WTC11 (cell line): ENCODE measurements around the gene GPI. TPM values are rescaled to one million over a fixed set of nuclear protein-coding genes. Genes with fewer than 3 reads are reported as not detected.
A peak's percentile ranks its signal among the peaks of the same experiment; 100 is the strongest.

Experiments used
- ELF4 ChIP-seq: sonication (generic); formaldehyde crosslinking; IDR thresholded peaks from 2 replicates; pipeline ENCODE4 v1.8.1; 2022; ENCODE audit warnings: low read depth, mild to moderate bottlenecking, moderate library complexity, missing genetic modification reagents
- ETV6 ChIP-seq: sonication (generic); formaldehyde crosslinking; IDR thresholded peaks from 2 replicates; pipeline ENCODE4 v1.8.1; 2022; ENCODE audit warnings: mild to moderate bottlenecking, missing genetic modification reagents
- JAZF1 ChIP-seq: fragments of 250-450 bp; sonication (Bioruptor Pico); IDR thresholded peaks from 2 replicates; pipeline ENCODE4 v1.9.0; 2021; ENCODE audit warnings: moderate library complexity, mild to moderate bottlenecking, inconsistent platforms
- NFATC4 ChIP-seq: fragments of 250-450 bp; sonication (Bioruptor Pico); IDR thresholded peaks from 2 replicates; pipeline ENCODE4 v1.9.0; 2021; ENCODE audit warnings: mild to moderate bottlenecking
- NFYB ChIP-seq: sonication (generic); formaldehyde crosslinking; conservative IDR thresholded peaks from 2 replicates; pipeline ENCODE4 v1.8.0; 2022; ENCODE audit warnings: low read depth, missing genetic modification reagents
- NR2C2 ChIP-seq: sonication (generic); formaldehyde crosslinking; IDR thresholded peaks from 2 replicates; pipeline ENCODE4 v1.8.0; 2022; ENCODE audit warnings: mild to moderate bottlenecking, missing genetic modification reagents
- RELA ChIP-seq: sonication (generic); formaldehyde crosslinking; IDR thresholded peaks from 2 replicates; pipeline ENCODE4 v1.8.1; 2022; ENCODE audit warnings: missing genetic modification reagents, mild to moderate bottlenecking, borderline replicate concordance
- ZNF121 ChIP-seq: sonication (generic); formaldehyde crosslinking; IDR thresholded peaks from 2 replicates; pipeline ENCODE4 v1.8.0; 2023; ENCODE audit warnings: missing genetic modification reagents
- ZNF232 ChIP-seq: sonication (generic); formaldehyde crosslinking; IDR thresholded peaks from 2 replicates; pipeline ENCODE4 v1.8.0; 2022; ENCODE audit warnings: mild to moderate bottlenecking, missing genetic modification reagents
- total RNA-seq: library from RNA; stranded (reverse); gene quantifications from 3 replicates; pipeline ENCODE4 v1.2.3, GENCODE V29; 2021
- TF ChIP-seq, protein P1 (sequence below): sonication (generic); formaldehyde crosslinking; IDR thresholded peaks from 2 replicates; pipeline ENCODE4 v1.8.0; 2023; ENCODE audit warnings: missing genetic modification reagents, mild to moderate bottlenecking, borderline replicate concordance
- TF ChIP-seq, protein P2 (sequence below): sonication (generic); formaldehyde crosslinking; IDR thresholded peaks from 2 replicates; pipeline ENCODE4 v1.8.0; 2022; ENCODE audit warnings: mild to moderate bottlenecking, missing genetic modification reagents
- TF ChIP-seq, protein P3 (sequence below): sonication (generic); formaldehyde crosslinking; IDR thresholded peaks from 2 replicates; pipeline ENCODE4 v1.8.0; 2022; ENCODE audit warnings: missing genetic modification reagents
- TF ChIP-seq, protein P4 (sequence below): fragments of 250-450 bp; sonication (Bioruptor Pico); IDR thresholded peaks from 2 replicates; pipeline ENCODE4 v1.9.0; 2021; ENCODE audit warnings: mild to moderate bottlenecking
- TF ChIP-seq, protein P5 (sequence below): sonication (generic); formaldehyde crosslinking; IDR thresholded peaks from 2 replicates; pipeline ENCODE4 v1.8.1; 2022; ENCODE audit warnings: low read depth, missing genetic modification reagents, borderline replicate concordance
- TF ChIP-seq, protein P6 (sequence below): sonication (generic); formaldehyde crosslinking; IDR thresholded peaks from 2 replicates; pipeline ENCODE4 v1.8.1; 2022; ENCODE audit warnings: low read depth, mild to moderate bottlenecking, moderate library complexity, missing genetic modification reagents, borderline replicate concordance
- TF ChIP-seq, protein P7 (sequence below): sonication (generic); formaldehyde crosslinking; IDR thresholded peaks from 2 replicates; pipeline ENCODE4 v1.8.0; 2023; ENCODE audit warnings: mild to moderate bottlenecking, missing genetic modification reagents

Gene GPI
- total RNA-seq, 1 experiment from 2014 or later = 389 TPM

DNA sequence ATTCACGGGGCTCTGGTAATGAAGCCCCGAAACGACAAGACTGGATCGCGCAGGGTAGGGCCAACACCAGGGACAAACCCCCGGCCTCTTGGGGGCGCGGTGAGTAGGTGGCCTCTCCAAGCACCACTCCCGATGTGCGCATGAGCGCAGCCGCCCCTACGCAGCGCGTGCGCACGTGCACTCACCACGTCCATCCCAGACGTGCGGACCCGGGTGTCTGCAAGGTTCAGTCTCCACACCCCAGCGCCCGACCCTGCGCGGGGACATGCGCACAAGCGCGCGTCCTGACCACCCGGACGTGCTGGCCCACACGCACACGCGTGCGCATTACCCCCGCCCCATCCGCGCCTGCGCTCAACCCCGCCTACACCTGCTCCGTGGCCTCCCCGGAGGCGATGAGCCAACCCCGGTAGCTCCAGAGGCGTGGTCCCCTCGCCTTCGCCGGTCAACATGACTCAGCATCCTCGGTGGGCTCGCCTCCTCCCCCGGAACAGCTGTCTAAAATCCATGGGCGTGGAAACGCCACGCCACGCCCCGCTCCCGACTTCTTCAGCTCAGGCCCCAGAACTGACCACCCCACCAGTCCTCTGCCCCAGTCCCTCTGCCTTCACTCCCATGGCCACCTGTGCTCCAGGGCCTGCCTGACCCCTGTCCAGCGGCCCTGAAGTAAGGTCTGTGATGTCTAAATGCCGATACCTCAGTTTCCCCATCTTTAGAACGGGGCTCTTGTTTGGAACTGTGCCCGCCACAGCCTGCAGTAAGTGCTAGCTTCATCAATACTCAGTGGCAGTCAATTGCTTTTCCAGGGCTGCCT, 5.6 kb upstream of the GPI start (continued):
- TF ChIP-seq, protein P1, sequence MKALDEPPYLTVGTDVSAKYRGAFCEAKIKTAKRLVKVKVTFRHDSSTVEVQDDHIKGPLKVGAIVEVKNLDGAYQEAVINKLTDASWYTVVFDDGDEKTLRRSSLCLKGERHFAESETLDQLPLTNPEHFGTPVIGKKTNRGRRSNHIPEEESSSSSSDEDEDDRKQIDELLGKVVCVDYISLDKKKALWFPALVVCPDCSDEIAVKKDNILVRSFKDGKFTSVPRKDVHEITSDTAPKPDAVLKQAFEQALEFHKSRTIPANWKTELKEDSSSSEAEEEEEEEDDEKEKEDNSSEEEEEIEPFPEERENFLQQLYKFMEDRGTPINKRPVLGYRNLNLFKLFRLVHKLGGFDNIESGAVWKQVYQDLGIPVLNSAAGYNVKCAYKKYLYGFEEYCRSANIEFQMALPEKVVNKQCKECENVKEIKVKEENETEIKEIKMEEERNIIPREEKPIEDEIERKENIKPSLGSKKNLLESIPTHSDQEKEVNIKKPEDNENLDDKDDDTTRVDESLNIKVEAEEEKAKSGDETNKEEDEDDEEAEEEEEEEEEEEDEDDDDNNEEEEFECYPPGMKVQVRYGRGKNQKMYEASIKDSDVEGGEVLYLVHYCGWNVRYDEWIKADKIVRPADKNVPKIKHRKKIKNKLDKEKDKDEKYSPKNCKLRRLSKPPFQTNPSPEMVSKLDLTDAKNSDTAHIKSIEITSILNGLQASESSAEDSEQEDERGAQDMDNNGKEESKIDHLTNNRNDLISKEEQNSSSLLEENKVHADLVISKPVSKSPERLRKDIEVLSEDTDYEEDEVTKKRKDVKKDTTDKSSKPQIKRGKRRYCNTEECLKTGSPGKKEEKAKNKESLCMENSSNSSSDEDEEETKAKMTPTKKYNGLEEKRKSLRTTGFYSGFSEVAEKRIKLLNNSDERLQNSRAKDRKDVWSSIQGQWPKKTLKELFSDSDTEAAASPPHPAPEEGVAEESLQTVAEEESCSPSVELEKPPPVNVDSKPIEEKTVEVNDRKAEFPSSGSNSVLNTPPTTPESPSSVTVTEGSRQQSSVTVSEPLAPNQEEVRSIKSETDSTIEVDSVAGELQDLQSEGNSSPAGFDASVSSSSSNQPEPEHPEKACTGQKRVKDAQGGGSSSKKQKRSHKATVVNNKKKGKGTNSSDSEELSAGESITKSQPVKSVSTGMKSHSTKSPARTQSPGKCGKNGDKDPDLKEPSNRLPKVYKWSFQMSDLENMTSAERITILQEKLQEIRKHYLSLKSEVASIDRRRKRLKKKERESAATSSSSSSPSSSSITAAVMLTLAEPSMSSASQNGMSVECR (CRISPR knock-in tag) = peak; percentile 83; the same call in 1 of the 2 replicates
- TF ChIP-seq, protein P2, sequence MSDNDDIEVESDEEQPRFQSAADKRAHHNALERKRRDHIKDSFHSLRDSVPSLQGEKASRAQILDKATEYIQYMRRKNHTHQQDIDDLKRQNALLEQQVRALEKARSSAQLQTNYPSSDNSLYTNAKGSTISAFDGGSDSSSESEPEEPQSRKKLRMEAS (CRISPR knock-in tag) = peak; percentile 97
- TF ChIP-seq NFYB (CRISPR knock-in tag) = no peak
- TF ChIP-seq, protein P3, sequence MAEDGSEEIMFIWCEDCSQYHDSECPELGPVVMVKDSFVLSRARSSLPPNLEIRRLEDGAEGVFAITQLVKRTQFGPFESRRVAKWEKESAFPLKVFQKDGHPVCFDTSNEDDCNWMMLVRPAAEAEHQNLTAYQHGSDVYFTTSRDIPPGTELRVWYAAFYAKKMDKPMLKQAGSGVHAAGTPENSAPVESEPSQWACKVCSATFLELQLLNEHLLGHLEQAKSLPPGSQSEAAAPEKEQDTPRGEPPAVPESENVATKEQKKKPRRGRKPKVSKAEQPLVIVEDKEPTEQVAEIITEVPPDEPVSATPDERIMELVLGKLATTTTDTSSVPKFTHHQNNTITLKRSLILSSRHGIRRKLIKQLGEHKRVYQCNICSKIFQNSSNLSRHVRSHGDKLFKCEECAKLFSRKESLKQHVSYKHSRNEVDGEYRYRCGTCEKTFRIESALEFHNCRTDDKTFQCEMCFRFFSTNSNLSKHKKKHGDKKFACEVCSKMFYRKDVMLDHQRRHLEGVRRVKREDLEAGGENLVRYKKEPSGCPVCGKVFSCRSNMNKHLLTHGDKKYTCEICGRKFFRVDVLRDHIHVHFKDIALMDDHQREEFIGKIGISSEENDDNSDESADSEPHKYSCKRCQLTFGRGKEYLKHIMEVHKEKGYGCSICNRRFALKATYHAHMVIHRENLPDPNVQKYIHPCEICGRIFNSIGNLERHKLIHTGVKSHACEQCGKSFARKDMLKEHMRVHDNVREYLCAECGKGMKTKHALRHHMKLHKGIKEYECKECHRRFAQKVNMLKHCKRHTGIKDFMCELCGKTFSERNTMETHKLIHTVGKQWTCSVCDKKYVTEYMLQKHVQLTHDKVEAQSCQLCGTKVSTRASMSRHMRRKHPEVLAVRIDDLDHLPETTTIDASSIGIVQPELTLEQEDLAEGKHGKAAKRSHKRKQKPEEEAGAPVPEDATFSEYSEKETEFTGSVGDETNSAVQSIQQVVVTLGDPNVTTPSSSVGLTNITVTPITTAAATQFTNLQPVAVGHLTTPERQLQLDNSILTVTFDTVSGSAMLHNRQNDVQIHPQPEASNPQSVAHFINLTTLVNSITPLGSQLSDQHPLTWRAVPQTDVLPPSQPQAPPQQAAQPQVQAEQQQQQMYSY (CRISPR knock-in tag) = peak; percentile 20; the same call in 1 of the 2 replicates
- TF ChIP-seq, protein P4, sequence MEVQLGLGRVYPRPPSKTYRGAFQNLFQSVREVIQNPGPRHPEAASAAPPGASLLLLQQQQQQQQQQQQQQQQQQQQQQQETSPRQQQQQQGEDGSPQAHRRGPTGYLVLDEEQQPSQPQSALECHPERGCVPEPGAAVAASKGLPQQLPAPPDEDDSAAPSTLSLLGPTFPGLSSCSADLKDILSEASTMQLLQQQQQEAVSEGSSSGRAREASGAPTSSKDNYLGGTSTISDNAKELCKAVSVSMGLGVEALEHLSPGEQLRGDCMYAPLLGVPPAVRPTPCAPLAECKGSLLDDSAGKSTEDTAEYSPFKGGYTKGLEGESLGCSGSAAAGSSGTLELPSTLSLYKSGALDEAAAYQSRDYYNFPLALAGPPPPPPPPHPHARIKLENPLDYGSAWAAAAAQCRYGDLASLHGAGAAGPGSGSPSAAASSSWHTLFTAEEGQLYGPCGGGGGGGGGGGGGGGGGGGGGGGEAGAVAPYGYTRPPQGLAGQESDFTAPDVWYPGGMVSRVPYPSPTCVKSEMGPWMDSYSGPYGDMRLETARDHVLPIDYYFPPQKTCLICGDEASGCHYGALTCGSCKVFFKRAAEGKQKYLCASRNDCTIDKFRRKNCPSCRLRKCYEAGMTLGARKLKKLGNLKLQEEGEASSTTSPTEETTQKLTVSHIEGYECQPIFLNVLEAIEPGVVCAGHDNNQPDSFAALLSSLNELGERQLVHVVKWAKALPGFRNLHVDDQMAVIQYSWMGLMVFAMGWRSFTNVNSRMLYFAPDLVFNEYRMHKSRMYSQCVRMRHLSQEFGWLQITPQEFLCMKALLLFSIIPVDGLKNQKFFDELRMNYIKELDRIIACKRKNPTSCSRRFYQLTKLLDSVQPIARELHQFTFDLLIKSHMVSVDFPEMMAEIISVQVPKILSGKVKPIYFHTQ (CRISPR knock-in tag) = no peak
- TF ChIP-seq, protein P5, sequence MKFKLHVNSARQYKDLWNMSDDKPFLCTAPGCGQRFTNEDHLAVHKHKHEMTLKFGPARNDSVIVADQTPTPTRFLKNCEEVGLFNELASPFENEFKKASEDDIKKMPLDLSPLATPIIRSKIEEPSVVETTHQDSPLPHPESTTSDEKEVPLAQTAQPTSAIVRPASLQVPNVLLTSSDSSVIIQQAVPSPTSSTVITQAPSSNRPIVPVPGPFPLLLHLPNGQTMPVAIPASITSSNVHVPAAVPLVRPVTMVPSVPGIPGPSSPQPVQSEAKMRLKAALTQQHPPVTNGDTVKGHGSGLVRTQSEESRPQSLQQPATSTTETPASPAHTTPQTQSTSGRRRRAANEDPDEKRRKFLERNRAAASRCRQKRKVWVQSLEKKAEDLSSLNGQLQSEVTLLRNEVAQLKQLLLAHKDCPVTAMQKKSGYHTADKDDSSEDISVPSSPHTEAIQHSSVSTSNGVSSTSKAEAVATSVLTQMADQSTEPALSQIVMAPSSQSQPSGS (CRISPR knock-in tag) = no peak
- no peak for TF ChIP-seq RELA (CRISPR knock-in tag)
- TF ChIP-seq ELF4 (CRISPR knock-in tag) = no peak
- peak; percentile 95 for TF ChIP-seq ZNF232
- TF ChIP-seq ZNF121 (CRISPR knock-in tag) = peak; percentile 43; the same call in 1 of the 2 replicates
- no peak for TF ChIP-seq NR2C2 (CRISPR knock-in tag)
- no peak for TF ChIP-seq JAZF1 (CRISPR knock-in tag)
- TF ChIP-seq, protein P6, sequence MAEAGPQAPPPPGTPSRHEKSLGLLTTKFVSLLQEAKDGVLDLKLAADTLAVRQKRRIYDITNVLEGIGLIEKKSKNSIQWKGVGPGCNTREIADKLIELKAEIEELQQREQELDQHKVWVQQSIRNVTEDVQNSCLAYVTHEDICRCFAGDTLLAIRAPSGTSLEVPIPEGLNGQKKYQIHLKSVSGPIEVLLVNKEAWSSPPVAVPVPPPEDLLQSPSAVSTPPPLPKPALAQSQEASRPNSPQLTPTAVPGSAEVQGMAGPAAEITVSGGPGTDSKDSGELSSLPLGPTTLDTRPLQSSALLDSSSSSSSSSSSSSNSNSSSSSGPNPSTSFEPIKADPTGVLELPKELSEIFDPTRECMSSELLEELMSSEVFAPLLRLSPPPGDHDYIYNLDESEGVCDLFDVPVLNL (CRISPR knock-in tag) = no peak
- peak; percentile 97 for TF ChIP-seq ETV6 (CRISPR knock-in tag)
- peak; percentile 33; the same call in 1 of the 2 replicates for TF ChIP-seq NFATC4
- TF ChIP-seq, protein P7, sequence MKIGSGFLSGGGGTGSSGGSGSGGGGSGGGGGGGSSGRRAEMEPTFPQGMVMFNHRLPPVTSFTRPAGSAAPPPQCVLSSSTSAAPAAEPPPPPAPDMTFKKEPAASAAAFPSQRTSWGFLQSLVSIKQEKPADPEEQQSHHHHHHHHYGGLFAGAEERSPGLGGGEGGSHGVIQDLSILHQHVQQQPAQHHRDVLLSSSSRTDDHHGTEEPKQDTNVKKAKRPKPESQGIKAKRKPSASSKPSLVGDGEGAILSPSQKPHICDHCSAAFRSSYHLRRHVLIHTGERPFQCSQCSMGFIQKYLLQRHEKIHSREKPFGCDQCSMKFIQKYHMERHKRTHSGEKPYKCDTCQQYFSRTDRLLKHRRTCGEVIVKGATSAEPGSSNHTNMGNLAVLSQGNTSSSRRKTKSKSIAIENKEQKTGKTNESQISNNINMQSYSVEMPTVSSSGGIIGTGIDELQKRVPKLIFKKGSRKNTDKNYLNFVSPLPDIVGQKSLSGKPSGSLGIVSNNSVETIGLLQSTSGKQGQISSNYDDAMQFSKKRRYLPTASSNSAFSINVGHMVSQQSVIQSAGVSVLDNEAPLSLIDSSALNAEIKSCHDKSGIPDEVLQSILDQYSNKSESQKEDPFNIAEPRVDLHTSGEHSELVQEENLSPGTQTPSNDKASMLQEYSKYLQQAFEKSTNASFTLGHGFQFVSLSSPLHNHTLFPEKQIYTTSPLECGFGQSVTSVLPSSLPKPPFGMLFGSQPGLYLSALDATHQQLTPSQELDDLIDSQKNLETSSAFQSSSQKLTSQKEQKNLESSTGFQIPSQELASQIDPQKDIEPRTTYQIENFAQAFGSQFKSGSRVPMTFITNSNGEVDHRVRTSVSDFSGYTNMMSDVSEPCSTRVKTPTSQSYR = no peak
